HG03558 (cell line): ENCODE data around the gene GHRH.

ENCODE experiments used
- ATAC-seq: cut with Tn5 transposase; IDR thresholded peaks from one replicate; pipeline ENCODE4 v1.9.1; 2021; ENCODE audit warnings: moderate number of reproducible peaks; ENCODE audit not compliant: unreplicated experiment; ENCODE audit errors: extremely low read depth

The GHRH gene

GRCh38 chr20:37243076-37243936 is 18.3 kb downstream of the GHRH start:
- no peak for ATAC-seq

- ATAC-seq = no peak
Measured at GRCh38 chr20:37242503-37242902, 19.1 kb downstream of the GHRH start.

GRCh38 chr20:37240337-37241067 is 21.1 kb downstream of the GHRH start:
- no peak for ATAC-seq

GRCh38 chr20:37238935-37239451 is 22.6 kb downstream of the GHRH start:
- no peak for ATAC-seq

GRCh38 chr20:37238426-37238825 is 23.2 kb downstream of the GHRH start:
- ATAC-seq = no peak

GRCh38 chr20:37237656-37238055 is 24.0 kb downstream of the GHRH start:
- ATAC-seq = no peak

GRCh38 chr20:37236462-37236861 is 25.2 kb downstream of the GHRH start:
- ATAC-seq = no peak

GRCh38 chr20:37235065-37235464 is 26.5 kb downstream of the GHRH start:
- no peak for ATAC-seq

GRCh38 chr20:37234254-37234581 is 27.4 kb downstream of the GHRH start:
- no peak for ATAC-seq

GRCh38 chr20:37233548-37234253 is 27.9 kb downstream of the GHRH start:
- no peak for ATAC-seq

- ATAC-seq = no peak
Measured at GRCh38 chr20:37231947-37232630, 29.5 kb downstream of the GHRH start.

GRCh38 chr20:37230200-37230599 is 31.4 kb downstream of the GHRH start:
- no peak for ATAC-seq

GRCh38 chr20:37229357-37229756 is 32.3 kb downstream of the GHRH start:
- no peak for ATAC-seq

- ATAC-seq = no peak
Measured at GRCh38 chr20:37228656-37229055, 33.0 kb downstream of the GHRH start.

GRCh38 chr20:37228082-37228481 is 33.5 kb downstream of the GHRH start:
- ATAC-seq = no peak

- no peak for ATAC-seq
Measured at GRCh38 chr20:37226889-37227288, 34.7 kb downstream of the GHRH start.

- ATAC-seq = no peak
Measured at GRCh38 chr20:37225146-37225545, 36.5 kb downstream of the GHRH start.

GRCh38 chr20:37223053-37223452 is 38.6 kb downstream of the GHRH start:
- no peak for ATAC-seq

- no peak for ATAC-seq
Measured at GRCh38 chr20:37222086-37222485, 39.5 kb downstream of the GHRH start.

GRCh38 chr20:37220731-37221130 is 40.9 kb downstream of the GHRH start:
- ATAC-seq = no peak
